ENCODE data around the gene RPL35.

RPL35 gene

GRCh38 chr9:124885551-124885950, 23.8 kb upstream of the RPL35 start:
- no peak for TF ChIP-seq CTCF (IDR thresholded peaks at IDR 0.05; ENCODE audit: low read depth, low read length, missing control alignments)
- no peak overlapping the region for H3K4me3 ChIP-seq (replicated peaks; ENCODE audit: low read depth, low read length)
- DNase-seq (ENCODE audit: extremely low read depth, low read depth): no peak

GRCh38 chr9:124884376-124884775, 22.6 kb upstream of the RPL35 start:
- DNase-seq (ENCODE audit: extremely low read depth, low read depth): no peak
- no peak for TF ChIP-seq CTCF (IDR thresholded peaks at IDR 0.05; ENCODE audit: low read depth, low read length, missing control alignments)
- H3K4me3 ChIP-seq (replicated peaks; ENCODE audit: low read depth, low read length): no peak overlapping the region

- no peak overlapping the region for H3K4me3 ChIP-seq (replicated peaks; ENCODE audit: low read depth, low read length)
- no peak for TF ChIP-seq CTCF (IDR thresholded peaks at IDR 0.05; ENCODE audit: low read depth, low read length, missing control alignments)
- no peak for DNase-seq (ENCODE audit: extremely low read depth, low read depth)
These were observed 20.5 kb upstream of the RPL35 start for GRCh38 chr9:124882231-124882630.

- no peak overlapping the region for H3K4me3 ChIP-seq (replicated peaks; ENCODE audit: low read depth, low read length)
- TF ChIP-seq CTCF (IDR thresholded peaks at IDR 0.05; ENCODE audit: low read depth, low read length, missing control alignments): no peak
- no peak for DNase-seq (ENCODE audit: extremely low read depth, low read depth)
These were observed 19.5 kb upstream of the RPL35 start for GRCh38 chr9:124881138-124881743.

- no peak overlapping the region for H3K4me3 ChIP-seq (replicated peaks; ENCODE audit: low read depth, low read length)
- no peak for TF ChIP-seq CTCF (IDR thresholded peaks at IDR 0.05; ENCODE audit: low read depth, low read length, missing control alignments)
- DNase-seq (ENCODE audit: extremely low read depth, low read depth): no peak
These were observed 18.7 kb upstream of the RPL35 start for GRCh38 chr9:124880501-124880900.

GRCh38 chr9:124879226-124879625, 17.5 kb upstream of the RPL35 start:
- no peak for DNase-seq (ENCODE audit: extremely low read depth, low read depth)
- no peak overlapping the region for H3K4me3 ChIP-seq (replicated peaks; ENCODE audit: low read depth, low read length)
- no peak for TF ChIP-seq CTCF (IDR thresholded peaks at IDR 0.05; ENCODE audit: low read depth, low read length, missing control alignments)

- DNase-seq (ENCODE audit: extremely low read depth, low read depth): no peak
- H3K4me3 ChIP-seq (replicated peaks; ENCODE audit: low read depth, low read length): no peak overlapping the region
- TF ChIP-seq CTCF (IDR thresholded peaks at IDR 0.05; ENCODE audit: low read depth, low read length, missing control alignments): no peak
These were observed 16.8 kb upstream of the RPL35 start for GRCh38 chr9:124878518-124878917.

Data from HFF-Myc (cell line).